ENCODE results near the gene EEF1AKMT1.

- TF ChIP-seq CTCF (conservative IDR thresholded peaks at IDR 0.05) (no peak), EZH2 (IDR thresholded peaks at IDR 0.05; ENCODE audit: low read depth) (no peak)
These were observed 88.7 kb downstream of the EEF1AKMT1 start for GRCh38 chr13:20685092-20685491.
